Erythroblast (primary cell): ENCODE results near the gene DHH.

Experiments used
- GATA1 ChIP-seq: IDR thresholded peaks from 2 replicates; pipeline ENCODE4 v1.6.1; 2011; ENCODE audit warnings: low read depth, mild to moderate bottlenecking, control low read depth, low read length, moderate library complexity
- POLR2A ChIP-seq: IDR thresholded peaks from 2 replicates; pipeline ENCODE4 v1.6.1; 2011; ENCODE audit warnings: mild to moderate bottlenecking, low read length

DNA sequence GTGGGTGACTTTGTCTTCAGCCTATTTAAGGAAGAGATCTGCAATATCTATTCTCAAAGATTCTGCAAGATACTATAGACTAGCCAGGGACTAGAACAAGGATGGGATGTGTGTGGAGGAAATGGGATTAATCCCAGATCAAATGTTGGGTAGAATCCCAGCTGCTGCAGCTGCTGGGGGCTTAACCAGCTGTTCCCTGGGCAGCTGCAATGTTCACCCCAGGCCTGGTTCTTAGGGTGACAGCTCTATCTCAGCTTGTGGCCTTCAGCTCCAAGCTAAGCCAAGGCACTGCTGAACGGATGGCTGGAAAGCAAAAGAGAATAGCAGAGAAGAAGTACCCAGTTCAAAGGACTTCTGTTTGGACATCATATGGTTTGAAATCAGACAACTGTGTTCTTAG, 14.8 kb downstream of the DHH start:
- TF ChIP-seq POLR2A (no peak), GATA1 (no peak)
